GM12864 (cell line): ENCODE data around the gene SRC.
A peak's percentile ranks its signal among the peaks of the same experiment; 100 is the strongest.

Experiments
- DNase-seq: peaks from one replicate; pipeline ENCODE4 v3.0.0-alpha.2; 2011; ENCODE audit warnings: low read depth
- H3K4me3 ChIP-seq: 2 replicates; pipeline ENCODE4 v1.5.1; 2011; ENCODE audit warnings: mild to moderate bottlenecking, low read depth, low read length, control low read depth
- TF ChIP-seq, protein P1 (sequence below): IDR thresholded peaks from 2 replicates; pipeline ENCODE4 v1.5.1; 2011; ENCODE audit warnings: low read depth, mild to moderate bottlenecking, moderate library complexity, low read length, control low read depth, inconsistent platforms; ENCODE audit errors: missing control alignments

Gene SRC

DNA sequence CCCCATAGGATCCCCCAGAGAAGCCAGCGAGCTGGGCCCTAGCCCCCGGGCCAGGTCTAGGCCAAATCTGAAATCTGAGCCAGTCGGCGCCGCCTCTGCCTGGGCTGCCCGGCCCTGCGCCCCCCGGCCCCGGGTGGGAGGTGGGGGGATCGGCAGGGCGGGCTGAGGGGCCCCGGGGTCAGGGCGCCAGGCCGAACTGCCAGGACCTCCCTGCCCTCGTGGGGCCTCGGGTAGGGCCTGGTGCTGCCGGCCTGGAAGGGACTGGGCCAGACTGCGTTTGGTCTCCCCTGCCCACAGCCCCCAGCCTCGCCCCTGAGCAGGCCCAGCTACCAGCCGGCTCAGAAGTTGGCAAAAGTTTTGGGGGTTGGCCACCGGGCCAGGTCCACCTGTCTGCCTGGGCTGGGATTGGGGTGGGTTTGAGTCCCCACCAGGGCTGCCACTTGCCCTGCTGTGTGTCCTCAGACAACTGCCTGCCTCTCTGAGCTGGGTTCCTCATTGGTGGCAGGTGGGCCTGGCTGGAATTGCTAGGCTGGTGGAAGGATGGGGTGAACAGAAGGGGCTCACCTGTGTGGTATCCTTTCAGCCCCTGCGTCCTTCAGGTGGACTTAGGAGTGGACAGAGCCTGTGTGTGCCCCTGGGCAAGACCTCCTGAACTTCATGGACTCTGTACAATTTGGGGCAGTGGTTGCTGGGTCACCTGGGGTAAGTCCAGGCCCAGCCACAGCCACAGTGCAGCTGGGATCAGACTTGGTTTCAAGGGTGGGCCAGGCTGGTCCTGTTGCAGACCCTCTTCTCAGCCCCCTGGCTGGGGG lies 801 bp downstream of the SRC start:
- peak overlapping the region; percentile 57 for H3K4me3 ChIP-seq
- DNase-seq = no peak
- TF ChIP-seq, protein P1, sequence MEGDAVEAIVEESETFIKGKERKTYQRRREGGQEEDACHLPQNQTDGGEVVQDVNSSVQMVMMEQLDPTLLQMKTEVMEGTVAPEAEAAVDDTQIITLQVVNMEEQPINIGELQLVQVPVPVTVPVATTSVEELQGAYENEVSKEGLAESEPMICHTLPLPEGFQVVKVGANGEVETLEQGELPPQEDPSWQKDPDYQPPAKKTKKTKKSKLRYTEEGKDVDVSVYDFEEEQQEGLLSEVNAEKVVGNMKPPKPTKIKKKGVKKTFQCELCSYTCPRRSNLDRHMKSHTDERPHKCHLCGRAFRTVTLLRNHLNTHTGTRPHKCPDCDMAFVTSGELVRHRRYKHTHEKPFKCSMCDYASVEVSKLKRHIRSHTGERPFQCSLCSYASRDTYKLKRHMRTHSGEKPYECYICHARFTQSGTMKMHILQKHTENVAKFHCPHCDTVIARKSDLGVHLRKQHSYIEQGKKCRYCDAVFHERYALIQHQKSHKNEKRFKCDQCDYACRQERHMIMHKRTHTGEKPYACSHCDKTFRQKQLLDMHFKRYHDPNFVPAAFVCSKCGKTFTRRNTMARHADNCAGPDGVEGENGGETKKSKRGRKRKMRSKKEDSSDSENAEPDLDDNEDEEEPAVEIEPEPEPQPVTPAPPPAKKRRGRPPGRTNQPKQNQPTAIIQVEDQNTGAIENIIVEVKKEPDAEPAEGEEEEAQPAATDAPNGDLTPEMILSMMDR = no peak

DNA sequence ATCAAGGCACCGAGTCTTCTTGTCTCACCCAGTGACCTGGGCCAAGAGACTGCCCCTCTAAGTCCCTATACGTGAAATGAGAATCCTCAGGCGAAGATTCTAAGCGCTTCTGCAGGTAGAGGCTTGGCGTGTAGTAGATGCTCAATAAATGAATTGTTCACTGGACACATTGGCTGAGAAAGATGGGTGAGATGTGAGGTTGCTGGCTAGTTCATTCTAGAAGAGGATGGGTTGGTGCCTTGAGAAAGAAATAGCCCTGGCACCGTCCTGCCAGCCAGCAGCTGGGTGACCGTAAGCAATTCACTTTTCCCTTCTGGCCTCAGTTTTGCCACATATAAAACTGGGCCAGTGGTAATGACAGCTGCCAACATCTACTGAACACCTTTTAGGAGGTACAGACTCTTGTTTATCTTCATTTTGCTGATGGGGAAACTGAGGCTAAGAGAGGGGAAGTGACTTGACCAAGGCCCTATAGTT lies 1.4 kb downstream of the SRC start:
- peak overlapping the region; percentile 57 for H3K4me3 ChIP-seq
- DNase-seq = no peak
- TF ChIP-seq, protein P1 = no peak

DNA sequence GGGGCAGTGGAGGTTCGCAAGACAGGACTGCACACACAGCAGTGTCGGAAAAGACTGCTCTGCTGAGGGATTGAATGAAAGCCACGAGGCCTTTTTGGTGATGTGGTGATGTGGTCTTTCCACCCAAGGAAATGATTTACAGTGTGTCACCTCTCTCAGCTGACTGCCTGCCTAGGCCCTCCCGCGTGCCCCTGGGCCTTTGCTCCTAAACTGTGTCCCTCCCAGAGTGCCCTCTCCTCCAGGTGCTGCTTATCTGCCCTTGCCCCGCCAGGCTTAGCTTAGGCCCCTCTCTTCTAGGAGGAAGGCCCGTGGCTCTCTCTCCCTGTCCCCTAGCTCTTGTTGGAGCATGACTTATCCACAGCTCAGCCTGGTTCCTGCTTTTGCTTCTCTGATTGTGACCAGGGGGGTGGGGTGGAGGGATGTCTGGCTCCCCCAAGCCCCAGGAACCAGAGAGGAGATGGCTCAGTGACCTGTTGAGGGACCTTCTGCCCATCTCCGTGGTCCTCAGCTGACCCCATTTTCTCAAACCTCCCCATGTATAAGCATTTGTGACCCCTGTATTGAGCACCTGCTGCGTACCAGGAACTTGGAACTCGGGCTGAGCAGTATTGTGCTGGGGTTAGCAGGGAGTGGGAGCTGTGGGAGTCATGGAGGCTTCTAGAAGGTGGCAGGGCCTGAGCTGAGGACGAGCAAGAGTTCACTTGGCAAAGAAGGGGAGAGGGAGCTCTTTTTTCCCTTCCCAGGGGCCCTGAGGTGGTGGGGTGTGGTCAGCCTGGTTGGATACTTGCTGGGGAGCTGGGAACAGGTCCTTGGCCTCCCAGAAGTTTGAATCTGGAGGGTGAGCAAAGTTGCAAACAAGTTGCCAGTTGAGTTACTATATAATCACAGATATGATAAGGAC lies 2.2 kb downstream of the SRC start:
- H3K4me3 ChIP-seq = peak overlapping the region; percentile 57

DNA sequence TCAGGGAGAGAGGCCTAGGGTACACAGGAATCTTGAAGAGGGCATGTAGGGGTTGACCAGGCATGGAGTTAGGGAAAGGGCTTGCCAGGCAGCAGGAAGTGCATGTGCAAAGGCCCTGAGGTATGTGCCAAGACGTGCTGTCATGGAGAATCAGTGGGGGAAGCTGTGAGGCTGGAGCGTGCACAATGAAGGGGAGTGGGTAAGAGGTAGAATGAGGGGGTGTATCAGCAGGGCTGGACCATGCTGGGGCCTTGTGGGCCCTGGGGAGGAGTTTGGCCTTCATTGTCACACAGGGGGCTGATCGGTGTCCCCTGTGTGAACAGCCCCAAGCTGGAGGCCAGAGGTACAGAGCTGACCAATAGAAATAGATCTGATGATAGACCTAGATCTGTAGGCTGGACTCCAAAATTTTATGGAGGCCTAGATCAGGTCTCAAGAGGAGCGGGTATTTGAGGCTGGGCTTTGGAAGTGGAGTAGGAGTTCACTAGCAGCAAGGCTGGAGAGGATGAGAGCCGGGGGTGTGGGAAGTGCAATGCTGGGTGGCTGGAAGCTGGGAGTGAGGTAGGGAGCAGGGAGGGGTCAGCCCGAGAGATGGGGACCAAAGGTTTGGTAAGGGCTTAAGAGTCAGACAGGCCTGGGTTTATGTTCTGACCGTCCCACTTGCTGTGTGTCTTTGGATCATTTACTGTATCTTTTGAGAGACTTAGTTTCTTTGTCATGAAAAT lies 3.0 kb downstream of the SRC start:
- no peak overlapping the region; the same call in 1 of the 2 replicates for H3K4me3 ChIP-seq
- TF ChIP-seq, protein P1 = no peak
- DNase-seq = no peak

More for the DNA sequence above, 2.2 kb downstream of the SRC start:
- DNase-seq = no peak
- TF ChIP-seq, protein P1 = no peak

DNA sequence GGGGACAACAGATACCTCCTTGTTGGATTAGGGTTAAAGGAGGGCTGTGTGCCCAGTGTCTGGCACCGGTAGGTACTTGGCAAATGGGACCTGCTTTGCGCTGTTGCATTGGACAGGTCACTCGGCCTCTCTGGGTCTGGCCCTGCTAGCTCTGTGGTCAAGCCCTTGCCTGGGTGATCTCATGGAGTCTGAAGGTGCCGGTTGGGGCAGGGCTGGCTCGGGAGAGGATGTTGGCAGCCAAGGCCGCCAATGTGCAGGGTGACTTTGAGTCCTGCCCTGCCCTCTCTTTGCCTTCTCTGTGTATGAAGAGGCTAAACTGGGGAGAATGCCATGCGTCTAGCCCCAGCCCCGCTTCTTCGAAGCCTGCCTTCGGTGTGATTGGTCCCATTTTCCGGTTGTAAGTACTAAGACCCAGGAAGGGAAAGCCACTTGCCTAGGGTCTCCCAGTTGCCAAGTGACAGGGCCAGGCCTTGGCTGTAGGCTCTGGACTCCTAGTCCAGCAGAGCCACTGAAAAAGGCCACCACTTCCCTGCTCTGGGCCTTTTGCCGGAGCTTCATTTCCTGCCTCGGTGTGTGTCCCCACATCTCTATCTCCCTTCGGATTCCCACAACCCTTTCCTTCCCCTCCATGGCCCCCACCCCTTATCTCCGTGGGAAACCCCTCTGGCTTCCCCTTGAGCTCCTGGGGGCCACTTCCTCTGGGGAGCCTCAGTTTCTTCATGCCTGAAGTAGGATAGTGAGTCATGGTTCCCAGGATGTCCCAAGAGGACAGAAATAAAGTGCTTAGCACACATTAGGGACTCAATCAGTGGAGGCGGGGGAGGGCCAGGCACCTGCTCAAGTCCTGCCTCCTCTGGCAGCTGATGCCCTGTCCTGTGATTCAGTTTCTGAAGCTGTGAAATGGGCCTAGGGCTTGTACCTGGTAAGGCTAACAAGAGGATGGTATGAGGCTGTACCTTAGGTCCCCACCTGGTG lies 3.9 kb downstream of the SRC start:
- DNase-seq = no peak
- no peak overlapping the region; the same call in 1 of the 2 replicates for H3K4me3 ChIP-seq
- TF ChIP-seq, protein P1 = no peak
